ENCODE measurements around the gene RAB4B. TPM values are rescaled to one million over a fixed set of nuclear protein-coding genes. Genes with fewer than 3 reads are reported as not detected.
A peak's percentile ranks its signal among the peaks of the same experiment; 100 is the strongest.
"Not testable (repeated sequence)": the region's sequence is repeated elsewhere in the genome, so short reads cannot be mapped to it uniquely, and the experiment has no call there.

Gene RAB4B
- total RNA-seq, 1 donor from 2014 or later, result 15.2 TPM

DNA sequence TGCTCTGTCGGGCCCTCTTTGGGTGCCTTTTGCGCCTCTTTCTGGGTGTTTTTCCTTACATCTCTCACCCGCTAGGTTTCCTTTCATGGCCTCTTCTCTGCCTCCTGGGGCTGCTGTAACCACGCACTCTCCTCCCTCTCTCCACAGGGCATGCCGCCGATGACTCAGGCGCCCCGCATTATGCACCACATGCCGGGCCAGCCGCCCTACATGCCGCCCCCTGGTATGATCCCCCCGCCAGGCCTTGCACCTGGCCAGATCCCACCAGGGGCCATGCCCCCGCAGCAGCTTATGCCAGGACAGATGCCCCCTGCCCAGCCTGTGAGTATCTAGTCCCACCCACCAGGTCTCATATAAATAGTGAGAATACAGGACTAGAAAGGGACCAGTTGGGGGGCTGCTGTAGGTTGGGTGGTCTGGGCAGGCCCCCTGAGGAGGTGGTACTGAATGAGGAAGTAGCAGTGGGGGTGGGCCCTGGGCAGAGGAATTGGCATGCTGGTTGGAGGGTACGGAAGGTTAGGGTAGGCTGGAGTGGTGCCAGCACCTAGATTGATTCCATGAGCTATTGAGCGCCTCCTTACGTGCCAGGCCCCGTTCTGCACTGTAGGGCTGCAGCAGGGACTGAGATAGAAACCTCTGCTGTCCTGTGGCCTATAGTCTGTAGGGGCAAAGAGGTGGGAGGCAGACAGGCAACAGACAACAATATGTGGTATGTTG lies 15.1 kb upstream of the RAB4B start:
- Mint-ChIP-seq H3K27ac (ENCODE audit: unreplicated experiment) (no peak overlapping the region), H3K9me3 (no peaks in the 10 kb centered on the region), H3K4me3 (no peak overlapping the region), H3K36me3 (ENCODE audit: low read depth) (peaks cover 25% of the 10 kb centered on the region), H3K4me1 (no peaks in the 10 kb centered on the region), H3K27me3 (ENCODE audit: low read depth) (no peaks in the 10 kb centered on the region)
- no peak for DNase-seq (ENCODE audit: low read depth, low spot score)
- TF ChIP-seq, protein P1, sequence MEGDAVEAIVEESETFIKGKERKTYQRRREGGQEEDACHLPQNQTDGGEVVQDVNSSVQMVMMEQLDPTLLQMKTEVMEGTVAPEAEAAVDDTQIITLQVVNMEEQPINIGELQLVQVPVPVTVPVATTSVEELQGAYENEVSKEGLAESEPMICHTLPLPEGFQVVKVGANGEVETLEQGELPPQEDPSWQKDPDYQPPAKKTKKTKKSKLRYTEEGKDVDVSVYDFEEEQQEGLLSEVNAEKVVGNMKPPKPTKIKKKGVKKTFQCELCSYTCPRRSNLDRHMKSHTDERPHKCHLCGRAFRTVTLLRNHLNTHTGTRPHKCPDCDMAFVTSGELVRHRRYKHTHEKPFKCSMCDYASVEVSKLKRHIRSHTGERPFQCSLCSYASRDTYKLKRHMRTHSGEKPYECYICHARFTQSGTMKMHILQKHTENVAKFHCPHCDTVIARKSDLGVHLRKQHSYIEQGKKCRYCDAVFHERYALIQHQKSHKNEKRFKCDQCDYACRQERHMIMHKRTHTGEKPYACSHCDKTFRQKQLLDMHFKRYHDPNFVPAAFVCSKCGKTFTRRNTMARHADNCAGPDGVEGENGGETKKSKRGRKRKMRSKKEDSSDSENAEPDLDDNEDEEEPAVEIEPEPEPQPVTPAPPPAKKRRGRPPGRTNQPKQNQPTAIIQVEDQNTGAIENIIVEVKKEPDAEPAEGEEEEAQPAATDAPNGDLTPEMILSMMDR (conservative IDR thresholded peaks at IDR 0.05), result no peak

DNA sequence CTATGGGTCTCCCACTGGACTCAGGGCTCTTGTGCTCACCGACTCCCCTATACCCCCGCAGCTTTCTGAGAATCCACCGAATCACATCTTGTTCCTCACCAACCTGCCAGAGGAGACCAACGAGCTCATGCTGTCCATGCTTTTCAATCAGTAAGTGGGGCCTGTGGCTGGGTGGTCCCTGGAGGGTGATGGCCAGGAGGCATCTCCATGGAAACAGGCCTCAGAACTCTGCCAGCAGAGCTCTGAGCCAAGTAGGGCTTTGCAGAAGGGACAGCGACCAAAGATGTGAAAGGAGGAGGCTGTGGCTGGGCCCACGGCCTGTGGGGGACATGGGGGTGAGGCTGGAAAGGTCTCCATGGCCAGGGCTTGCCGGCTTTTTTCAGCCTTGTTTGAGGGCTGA lies 14.5 kb upstream of the RAB4B start:
- H3K4me1 Mint-ChIP-seq, result no peaks in the 10 kb centered on the region
- no peaks in the 10 kb centered on the region for H3K27me3 Mint-ChIP-seq (ENCODE audit: low read depth)
- H3K9me3 Mint-ChIP-seq, result no peaks in the 10 kb centered on the region
- H3K4me3 Mint-ChIP-seq, result no peak overlapping the region
- no peak for DNase-seq (ENCODE audit: low read depth, low spot score)
- TF ChIP-seq, protein P1 (conservative IDR thresholded peaks at IDR 0.05), result no peak
- H3K36me3 Mint-ChIP-seq (ENCODE audit: low read depth), result peaks cover 23% of the 10 kb centered on the region
- H3K27ac Mint-ChIP-seq (ENCODE audit: unreplicated experiment), result no peak overlapping the region

DNA sequence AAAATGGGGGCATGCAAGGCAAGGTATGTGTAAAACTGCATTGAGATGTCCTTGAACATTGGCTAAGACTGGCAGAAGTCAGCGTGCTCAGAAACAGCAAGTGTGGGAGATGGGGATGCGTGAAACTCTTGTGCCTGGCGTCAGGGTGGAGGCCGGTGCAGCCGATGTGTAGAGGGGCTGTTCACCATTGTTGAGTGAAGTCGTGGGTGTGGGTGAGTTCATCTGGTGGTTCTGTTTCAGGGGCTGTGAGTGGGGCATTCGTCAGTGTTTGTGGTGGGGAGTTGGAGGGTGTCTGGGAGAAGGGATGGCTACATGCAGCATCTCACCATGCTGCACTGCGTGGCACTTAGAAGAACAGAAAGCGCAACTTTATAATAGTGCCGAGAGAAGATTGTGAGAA lies 14.1 kb upstream of the RAB4B start:
- Mint-ChIP-seq H3K4me3 (no peak overlapping the region), H3K4me1 (no peaks in the 10 kb centered on the region), H3K27me3 (ENCODE audit: low read depth) (no peaks in the 10 kb centered on the region), H3K27ac (ENCODE audit: unreplicated experiment) (peak overlapping the region; percentile 25), H3K9me3 (no peaks in the 10 kb centered on the region), H3K36me3 (ENCODE audit: low read depth) (peaks cover 25% of the 10 kb centered on the region)
- no peak for DNase-seq (ENCODE audit: low read depth, low spot score)
- TF ChIP-seq, protein P1 (conservative IDR thresholded peaks at IDR 0.05), result no peak

DNA sequence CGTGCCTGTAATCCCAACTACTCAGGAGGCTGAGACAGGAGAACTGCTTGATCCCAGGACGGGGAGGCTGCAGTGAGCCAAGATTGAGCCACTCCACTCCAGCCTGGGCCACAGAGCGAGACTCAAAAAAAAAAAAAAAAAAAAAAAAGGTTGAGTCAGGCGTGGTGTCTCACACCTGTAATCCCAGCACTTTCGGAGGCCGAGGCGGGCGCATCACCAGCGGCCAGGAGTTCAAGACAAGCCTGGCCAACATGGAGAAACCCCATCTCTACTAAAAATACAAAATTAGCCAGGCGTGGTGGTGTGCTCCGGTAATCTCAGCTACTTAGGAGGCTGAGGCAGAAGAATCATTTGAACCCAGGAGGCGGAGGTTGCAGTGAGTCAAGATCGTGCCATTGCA lies 11.7 kb upstream of the RAB4B start:
- not testable (repeated sequence) for H3K27me3 Mint-ChIP-seq (ENCODE audit: low read depth); H3K4me3 Mint-ChIP-seq; DNase-seq (ENCODE audit: low read depth, low spot score); H3K4me1 Mint-ChIP-seq; H3K27ac Mint-ChIP-seq (ENCODE audit: unreplicated experiment); H3K9me3 Mint-ChIP-seq
- H3K36me3 Mint-ChIP-seq (ENCODE audit: low read depth), result peaks cover 32% of the 10 kb centered on the region

- Mint-ChIP-seq H3K36me3 (ENCODE audit: low read depth) (peaks cover 28% of the 10 kb centered on the region), H3K4me1 (no peaks in the 10 kb centered on the region), H3K27ac (ENCODE audit: unreplicated experiment) (no peak overlapping the region), H3K27me3 (ENCODE audit: low read depth) (no peaks in the 10 kb centered on the region), H3K9me3 (peaks cover 3% of the 10 kb centered on the region), H3K4me3 (no peak overlapping the region)
- TF ChIP-seq, protein P1 (conservative IDR thresholded peaks at IDR 0.05), result no peak
- DNase-seq (ENCODE audit: low read depth, low spot score), result no peak
These were observed 9.2 kb upstream of the RAB4B start for GRCh38 chr19:40768869-40769268.

- not testable (repeated sequence) for H3K4me3 Mint-ChIP-seq; H3K27ac Mint-ChIP-seq (ENCODE audit: unreplicated experiment); H3K9me3 Mint-ChIP-seq; H3K27me3 Mint-ChIP-seq (ENCODE audit: low read depth); DNase-seq (ENCODE audit: low read depth, low spot score)
- peaks cover 19% of the 10 kb centered on the region for H3K36me3 Mint-ChIP-seq (ENCODE audit: low read depth)
- peaks cover 13% of the 10 kb centered on the region for H3K4me1 Mint-ChIP-seq
These were observed 6.8 kb upstream of the RAB4B start for GRCh38 chr19:40771101-40771862.
